Measurements from ENCODE around the gene UCKL1.

The UCKL1 gene

GRCh38 chr20:63942969-63943807 lies 13.0 kb downstream of the UCKL1 start:
- Histone ChIP-seq H2BK120ac (ENCODE audit: insufficient read depth, low read length, poor library complexity) (no peak overlapping the region), H3K9me3 (ENCODE audit: insufficient read depth, low read depth, low read length) (no peaks in the 10 kb centered on the region), H3K27me3 (ENCODE audit: insufficient read depth, low read length) (no peaks in the 10 kb centered on the region), H3K4me3 (ENCODE audit: low read depth, low read length) (no peak overlapping the region), H3K36me3 (ENCODE audit: control insufficient read depth in 1 of 2, insufficient read depth in 2 of 2, low read length in 2 of 2) (peaks cover 61 to 67% of the 10 kb centered on the region in 2 experiments), H2BK5ac (ENCODE audit: low read depth, low read length, poor library complexity) (peak overlapping the region; percentile 74), H3K79me1 (ENCODE audit: low read length) (peaks cover 9% of the 10 kb centered on the region), H3K4me2 (ENCODE audit: low read length) (no peak overlapping the region), H2AFZ (ENCODE audit: insufficient read depth, low read length, poor library complexity) (no peak overlapping the region), H4K91ac (ENCODE audit: low read depth, low read length) (peak overlapping the region; percentile 12), H3K18ac (ENCODE audit: low read length) (peak overlapping the region; percentile 2), H3K14ac (ENCODE audit: low read length) (peak overlapping the region; percentile 54), H3K9ac (ENCODE audit: low read length) (peak overlapping the region; percentile 5), H3K4me1 (ENCODE audit: control insufficient read depth in 1 of 2, insufficient read depth in 2 of 2, low read length in 2 of 2) (peaks cover 14 to 18% of the 10 kb centered on the region in 2 experiments), H2BK12ac (ENCODE audit: low read length) (no peak overlapping the region), H3K27ac (ENCODE audit: low read depth, low read length) (peak overlapping the region; percentile 93), H4K12ac (ENCODE audit: low read depth, low read length) (peak overlapping the region; percentile 14), H3K4ac (ENCODE audit: low read depth, low read length) (peak overlapping the region; percentile 49), H3K79me2 (ENCODE audit: control insufficient read depth, insufficient read depth, low read length, poor library complexity) (peaks cover 4% of the 10 kb centered on the region), H4K8ac (ENCODE audit: low read depth, low read length) (no peak overlapping the region), H3K23ac (ENCODE audit: low read length) (no peak overlapping the region), H2AK5ac (ENCODE audit: low read length) (no peak overlapping the region)
- WGBS (ENCODE audit: extremely low coverage, insufficient coverage, insufficient read length), result no CpG with 5 or more reads among the region's 19 CpGs
- no peak for DNase-seq

- H4K91ac ChIP-seq (ENCODE audit: low read depth, low read length), result peak overlapping the region; percentile 75
Observed at GRCh38 chr20:63942250-63942951, 13.8 kb downstream of the UCKL1 start.

GRCh38 chr20:63941282-63942081 lies 14.7 kb downstream of the UCKL1 start:
- Histone ChIP-seq H3K4me3 (ENCODE audit: low read depth, low read length) (no peak overlapping the region), H2BK120ac (ENCODE audit: insufficient read depth, low read length, poor library complexity) (no peak overlapping the region), H3K4me1 (ENCODE audit: control insufficient read depth in 1 of 2, insufficient read depth in 2 of 2, low read length in 2 of 2) (peaks cover 14 to 18% of the 10 kb centered on the region in 2 experiments), H2BK12ac (ENCODE audit: low read length) (no peak overlapping the region), H3K36me3 (ENCODE audit: control insufficient read depth in 1 of 2, insufficient read depth in 2 of 2, low read length in 2 of 2) (peaks cover 61 to 66% of the 10 kb centered on the region in 2 experiments), H3K9me3 (ENCODE audit: insufficient read depth, low read depth, low read length) (no peaks in the 10 kb centered on the region), H3K14ac (ENCODE audit: low read length) (no peak overlapping the region), H4K91ac (ENCODE audit: low read depth, low read length) (no peak overlapping the region), H4K8ac (ENCODE audit: low read depth, low read length) (no peak overlapping the region), H2BK5ac (ENCODE audit: low read depth, low read length, poor library complexity) (no peak overlapping the region), H3K4me2 (ENCODE audit: low read length) (no peak overlapping the region), H3K79me2 (ENCODE audit: control insufficient read depth, insufficient read depth, low read length, poor library complexity) (peaks cover 2% of the 10 kb centered on the region), H3K27ac (ENCODE audit: low read depth, low read length) (no peak overlapping the region), H3K27me3 (ENCODE audit: insufficient read depth, low read length) (no peaks in the 10 kb centered on the region), H4K12ac (ENCODE audit: low read depth, low read length) (no peak overlapping the region), H2AK5ac (ENCODE audit: low read length) (no peak overlapping the region), H2AFZ (ENCODE audit: insufficient read depth, low read length, poor library complexity) (no peak overlapping the region), H3K79me1 (ENCODE audit: low read length) (peaks cover 9% of the 10 kb centered on the region), H3K4ac (ENCODE audit: low read depth, low read length) (no peak overlapping the region), H3K23ac (ENCODE audit: low read length) (no peak overlapping the region), H3K9ac (ENCODE audit: low read length) (no peak overlapping the region), H3K18ac (ENCODE audit: low read length) (no peak overlapping the region)
- WGBS (ENCODE audit: extremely low coverage, insufficient coverage, insufficient read length), result no CpG with 5 or more reads among the region's 39 CpGs
- no peak for DNase-seq

More at GRCh38 chr20:63942250-63942951, 13.8 kb downstream of the UCKL1 start:
- H3K79me1 ChIP-seq (ENCODE audit: low read length), result peaks cover 9% of the 10 kb centered on the region
- peaks cover 61 to 67% of the 10 kb centered on the region in 2 experiments for H3K36me3 ChIP-seq (ENCODE audit: control insufficient read depth in 1 of 2, insufficient read depth in 2 of 2, low read length in 2 of 2)
- no peak overlapping the region for H2AFZ ChIP-seq (ENCODE audit: insufficient read depth, low read length, poor library complexity)
- H3K18ac ChIP-seq (ENCODE audit: low read length), result peak overlapping the region; percentile 19
- H3K9me3 ChIP-seq (ENCODE audit: insufficient read depth, low read depth, low read length), result no peaks in the 10 kb centered on the region
- WGBS (ENCODE audit: extremely low coverage, insufficient coverage, insufficient read length), result no CpG with 5 or more reads among the region's 30 CpGs
- H3K14ac ChIP-seq (ENCODE audit: low read length), result peak overlapping the region; percentile 33
- no peak overlapping the region for H3K9ac ChIP-seq (ENCODE audit: low read length)
- peak overlapping the region; percentile 8 for H2BK12ac ChIP-seq (ENCODE audit: low read length)
- H3K27me3 ChIP-seq (ENCODE audit: insufficient read depth, low read length), result no peaks in the 10 kb centered on the region
- H3K4me2 ChIP-seq (ENCODE audit: low read length), result peak overlapping the region; percentile 34
- peak overlapping the region; percentile 74 for H2BK5ac ChIP-seq (ENCODE audit: low read depth, low read length, poor library complexity)
- DNase-seq, result peak; percentile 86 to 87
- H3K23ac ChIP-seq (ENCODE audit: low read length), result no peak overlapping the region
- H3K79me2 ChIP-seq (ENCODE audit: control insufficient read depth, insufficient read depth, low read length, poor library complexity), result peaks cover 4% of the 10 kb centered on the region
- peak overlapping the region; percentile 52 for H2AK5ac ChIP-seq (ENCODE audit: low read length)
- peak overlapping the region; percentile 37 for H4K8ac ChIP-seq (ENCODE audit: low read depth, low read length)
- H3K4ac ChIP-seq (ENCODE audit: low read depth, low read length), result peak overlapping the region; percentile 49
- peak overlapping the region; percentile 93 for H3K27ac ChIP-seq (ENCODE audit: low read depth, low read length)
- peak overlapping the region; percentile 52 for H4K12ac ChIP-seq (ENCODE audit: low read depth, low read length)
- H3K4me1 ChIP-seq (ENCODE audit: control insufficient read depth in 1 of 2, insufficient read depth in 2 of 2, low read length in 2 of 2), result peaks cover 14 to 18% of the 10 kb centered on the region in 2 experiments
- peak overlapping the region; percentile 25 for H3K4me3 ChIP-seq (ENCODE audit: low read depth, low read length)
- no peak overlapping the region for H2BK120ac ChIP-seq (ENCODE audit: insufficient read depth, low read length, poor library complexity)
